MM.1S (cell line): ENCODE measurements around the gene OR5AL1.

Experiments used
- DNase-seq: peaks from one replicate; pipeline ENCODE4 v3.0.0-alpha.2; 2015
- H2AFZ ChIP-seq: fragments of 300-600 bp; sonication (generic); 2 replicates; pipeline ENCODE4 v1.6.0; 2016; ENCODE audit warnings: antibody characterized with exemption, low read length
- H3F3A ChIP-seq: fragments of 300-600 bp; sonication (generic); 2 replicates; pipeline ENCODE4 v1.6.1; 2016; ENCODE audit warnings: mild to moderate bottlenecking, antibody characterized with exemption, low read length, moderate library complexity, mixed read lengths; ENCODE audit not compliant: insufficient read depth
- H3K27ac ChIP-seq: fragments of 300-600 bp; sonication (generic); 2 replicates; pipeline ENCODE4 v1.5.1; 2016; ENCODE audit warnings: mild to moderate bottlenecking, low read length
- H3K27me3 ChIP-seq: fragments of 300-600 bp; sonication (generic); replicated peaks from 2 replicates; pipeline ENCODE4 v1.6.0; 2016; ENCODE audit warnings: low read length; ENCODE audit not compliant: insufficient read depth
- H3K36me3 ChIP-seq: fragments of 300-600 bp; sonication (generic); replicated peaks from 2 replicates; pipeline ENCODE4 v1.6.1; 2016; ENCODE audit warnings: mild to moderate bottlenecking, low read length, mixed read lengths; ENCODE audit not compliant: insufficient read depth
- H3K4me1 ChIP-seq: fragments of 300-600 bp; sonication (generic); 2 replicates; pipeline ENCODE4 v1.6.1; 2016; ENCODE audit warnings: low read length, mixed read lengths
- H3K4me2 ChIP-seq: fragments of 300-600 bp; sonication (generic); 2 replicates; pipeline ENCODE4 v1.6.0; 2016; ENCODE audit warnings: low read depth, low read length
- H3K4me3 ChIP-seq: fragments of 300-600 bp; sonication (generic); 2 replicates; pipeline ENCODE4 v1.5.1; 2016; ENCODE audit warnings: low read length, mixed read lengths
- H3K79me2 ChIP-seq: fragments of 300-600 bp; sonication (generic); 2 replicates; pipeline ENCODE4 v1.6.1; 2016; ENCODE audit warnings: mixed run types, low read length, mixed read lengths
- H3K9ac ChIP-seq: fragments of 300-600 bp; sonication (generic); 2 replicates; pipeline ENCODE4 v1.6.1; 2016; ENCODE audit warnings: low read length, mixed read lengths
- H3K9me2 ChIP-seq: fragments of 300-600 bp; sonication (generic); replicated peaks from 2 replicates; pipeline ENCODE4 v1.6.1; 2016; ENCODE audit warnings: mild to moderate bottlenecking, low read length, mixed read lengths; ENCODE audit not compliant: insufficient read depth
- H3K9me3 ChIP-seq: fragments of 300-600 bp; sonication (generic); replicated peaks from 2 replicates; pipeline ENCODE4 v1.6.1; 2016; ENCODE audit warnings: mild to moderate bottlenecking, low read length, mixed read lengths; ENCODE audit not compliant: insufficient read depth
- H4K20me1 ChIP-seq: fragments of 300-600 bp; sonication (generic); 2 replicates; pipeline ENCODE4 v1.6.1; 2016; ENCODE audit warnings: mild to moderate bottlenecking, low read length, moderate library complexity, mixed read lengths; ENCODE audit not compliant: insufficient read depth
- EZH2 ChIP-seq: fragments of 300-600 bp; sonication (generic); optimal IDR thresholded peaks from 2 replicates; pipeline ENCODE3; 2017; ENCODE audit warnings: low read depth, mild to moderate bottlenecking, antibody characterized with exemption, low read length, mixed read lengths
- EZH2phosphoT487 ChIP-seq: fragments of 300-600 bp; sonication (generic); IDR thresholded peaks from 2 replicates; pipeline ENCODE4 v1.6.1; 2018; ENCODE audit warnings: antibody characterized with exemption, low read length
- TF ChIP-seq, protein P1 (sequence below): fragments of 300-600 bp; sonication (generic); IDR thresholded peaks from 2 replicates; pipeline ENCODE4 v1.5.1; 2016; ENCODE audit warnings: antibody characterized with exemption, low read length, mixed read lengths

The OR5AL1 gene

GRCh38 chr11:56410801-56411200 is 1.7 kb upstream of the OR5AL1 start:
- Histone ChIP-seq H4K20me1 (no peaks in the 10 kb centered on the region), H3K9me2 (no peaks in the 10 kb centered on the region)
- TF ChIP-seq EZH2phosphoT487 = no peak
- TF ChIP-seq EZH2 = no peak
- TF ChIP-seq, protein P1, sequence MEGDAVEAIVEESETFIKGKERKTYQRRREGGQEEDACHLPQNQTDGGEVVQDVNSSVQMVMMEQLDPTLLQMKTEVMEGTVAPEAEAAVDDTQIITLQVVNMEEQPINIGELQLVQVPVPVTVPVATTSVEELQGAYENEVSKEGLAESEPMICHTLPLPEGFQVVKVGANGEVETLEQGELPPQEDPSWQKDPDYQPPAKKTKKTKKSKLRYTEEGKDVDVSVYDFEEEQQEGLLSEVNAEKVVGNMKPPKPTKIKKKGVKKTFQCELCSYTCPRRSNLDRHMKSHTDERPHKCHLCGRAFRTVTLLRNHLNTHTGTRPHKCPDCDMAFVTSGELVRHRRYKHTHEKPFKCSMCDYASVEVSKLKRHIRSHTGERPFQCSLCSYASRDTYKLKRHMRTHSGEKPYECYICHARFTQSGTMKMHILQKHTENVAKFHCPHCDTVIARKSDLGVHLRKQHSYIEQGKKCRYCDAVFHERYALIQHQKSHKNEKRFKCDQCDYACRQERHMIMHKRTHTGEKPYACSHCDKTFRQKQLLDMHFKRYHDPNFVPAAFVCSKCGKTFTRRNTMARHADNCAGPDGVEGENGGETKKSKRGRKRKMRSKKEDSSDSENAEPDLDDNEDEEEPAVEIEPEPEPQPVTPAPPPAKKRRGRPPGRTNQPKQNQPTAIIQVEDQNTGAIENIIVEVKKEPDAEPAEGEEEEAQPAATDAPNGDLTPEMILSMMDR = no peak

DNA sequence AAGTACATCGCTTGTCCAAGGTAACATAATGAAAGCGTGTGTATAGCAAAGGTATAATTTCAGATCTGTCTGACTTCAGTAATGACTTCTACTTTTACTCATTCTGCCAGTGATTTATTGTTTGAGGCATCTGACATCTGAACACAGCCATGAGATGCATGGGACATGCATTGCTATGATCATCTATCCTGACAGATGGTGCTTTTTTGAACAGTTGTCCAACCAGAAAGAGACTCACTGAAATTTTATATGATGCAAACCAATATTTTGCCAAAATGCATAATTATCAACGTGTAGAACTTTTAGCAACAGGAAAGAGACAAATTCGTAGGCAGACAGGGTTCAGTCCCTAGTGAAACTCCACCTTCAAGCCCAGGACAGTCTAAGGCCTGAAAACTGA is 41.0 kb downstream of the OR5AL1 start:
- Histone ChIP-seq H3K9ac (no peak overlapping the region), H3K36me3 (no peaks in the 10 kb centered on the region), H3K27me3 (no peaks in the 10 kb centered on the region), H3K9me3 (no peaks in the 10 kb centered on the region), H2AFZ (no peak overlapping the region), H3K4me3 (no peak overlapping the region), H3K9me2 (no peaks in the 10 kb centered on the region), H4K20me1 (no peaks in the 10 kb centered on the region), H3K4me1 (no peaks in the 10 kb centered on the region), H3K27ac (no peak overlapping the region), H3F3A (no peaks in the 10 kb centered on the region), H3K4me2 (no peak overlapping the region), H3K79me2 (no peaks in the 10 kb centered on the region)
- TF ChIP-seq, protein P1 = no peak
- TF ChIP-seq EZH2 = no peak
- TF ChIP-seq EZH2phosphoT487 = no peak
- DNase-seq = no peak

More at GRCh38 chr11:56410801-56411200, 1.7 kb upstream of the OR5AL1 start:
- DNase-seq = no peak
- H3K4me2 ChIP-seq = no peak overlapping the region
- H3K79me2 ChIP-seq = no peaks in the 10 kb centered on the region
- H3K4me1 ChIP-seq = no peaks in the 10 kb centered on the region
- no peak overlapping the region for H2AFZ ChIP-seq
- H3K27me3 ChIP-seq = no peaks in the 10 kb centered on the region
- no peaks in the 10 kb centered on the region for H3K36me3 ChIP-seq
- H3F3A ChIP-seq = no peaks in the 10 kb centered on the region
- no peak overlapping the region for H3K9ac ChIP-seq
- H3K4me3 ChIP-seq = no peak overlapping the region
- H3K27ac ChIP-seq = no peak overlapping the region
- no peaks in the 10 kb centered on the region for H3K9me3 ChIP-seq

DNA sequence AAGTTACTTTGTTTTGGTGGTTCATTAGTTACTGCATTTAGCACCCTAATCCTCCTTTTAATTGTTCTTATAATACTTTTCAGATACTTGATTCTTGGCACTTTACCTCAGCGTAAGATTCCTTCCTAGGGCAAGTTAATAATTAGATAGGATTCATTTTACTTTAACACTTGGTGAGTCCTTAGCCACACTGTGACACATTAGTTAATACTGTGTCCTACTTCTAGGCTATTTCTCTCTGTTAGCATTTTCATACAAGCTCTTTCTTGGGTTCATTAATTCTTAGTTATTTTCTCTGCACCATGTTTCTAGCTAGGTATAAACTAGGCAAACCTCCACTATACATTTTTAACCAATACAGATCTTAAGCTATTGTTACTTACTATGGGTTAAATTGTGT is 44.6 kb downstream of the OR5AL1 start:
- TF ChIP-seq, protein P1 = no peak
- no peak for TF ChIP-seq EZH2
- no peak for TF ChIP-seq EZH2phosphoT487
- Histone ChIP-seq H3K27ac (no peak overlapping the region), H3K4me1 (no peaks in the 10 kb centered on the region), H3K36me3 (no peaks in the 10 kb centered on the region), H3K9me2 (no peaks in the 10 kb centered on the region), H3K4me3 (no peak overlapping the region), H3K9ac (no peak overlapping the region), H4K20me1 (no peaks in the 10 kb centered on the region), H3K27me3 (no peaks in the 10 kb centered on the region), H2AFZ (no peak overlapping the region), H3K9me3 (no peaks in the 10 kb centered on the region), H3K79me2 (no peaks in the 10 kb centered on the region), H3F3A (no peaks in the 10 kb centered on the region), H3K4me2 (no peak overlapping the region)
- no peak for DNase-seq
